AG09309 (cell line): ENCODE measurements around the gene ZNF212.
"Not testable (repeated sequence)": the region's sequence is repeated elsewhere in the genome, so short reads cannot be mapped to it uniquely, and the experiment has no call there.

Experiments
- DNase-seq: peaks from one replicate; pipeline ENCODE4 v3.0.0-alpha.2; 2010; ENCODE audit warnings: low read depth
- H3K4me3 ChIP-seq: 2 replicates; pipeline ENCODE4 v1.5.1; 2011; ENCODE audit warnings: mild to moderate bottlenecking, low read depth, low read length, moderate library complexity; ENCODE audit not compliant: control insufficient read depth
- TF ChIP-seq, protein P1 (sequence below): IDR thresholded peaks from 2 replicates; pipeline ENCODE4 v1.5.1; 2011; ENCODE audit warnings: mild to moderate bottlenecking, low read depth, low read length, inconsistent platforms; ENCODE audit not compliant: insufficient read depth, control insufficient read depth; ENCODE audit errors: missing control alignments

ZNF212 gene

DNA sequence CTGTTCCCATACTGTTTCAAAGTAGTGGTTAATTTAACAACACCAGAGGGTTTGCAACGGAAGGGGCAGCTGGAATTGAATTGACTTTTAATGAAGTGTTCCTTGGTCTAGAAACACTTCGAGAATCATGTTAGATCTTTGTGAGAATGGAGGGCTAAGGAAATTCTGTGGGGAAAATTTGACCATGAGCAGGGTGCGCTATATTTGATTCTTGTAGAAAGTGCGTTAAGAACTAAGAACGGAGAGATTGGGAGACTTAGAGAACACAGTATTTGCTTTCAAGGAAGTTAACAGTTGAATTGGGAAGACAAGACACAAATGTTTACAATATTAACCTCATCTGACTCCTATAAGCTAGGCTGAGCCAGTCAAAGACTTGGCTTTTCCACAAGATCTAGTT lies 1.2 kb downstream of the ZNF212 start:
- DNase-seq, result no peak
- TF ChIP-seq, protein P1, sequence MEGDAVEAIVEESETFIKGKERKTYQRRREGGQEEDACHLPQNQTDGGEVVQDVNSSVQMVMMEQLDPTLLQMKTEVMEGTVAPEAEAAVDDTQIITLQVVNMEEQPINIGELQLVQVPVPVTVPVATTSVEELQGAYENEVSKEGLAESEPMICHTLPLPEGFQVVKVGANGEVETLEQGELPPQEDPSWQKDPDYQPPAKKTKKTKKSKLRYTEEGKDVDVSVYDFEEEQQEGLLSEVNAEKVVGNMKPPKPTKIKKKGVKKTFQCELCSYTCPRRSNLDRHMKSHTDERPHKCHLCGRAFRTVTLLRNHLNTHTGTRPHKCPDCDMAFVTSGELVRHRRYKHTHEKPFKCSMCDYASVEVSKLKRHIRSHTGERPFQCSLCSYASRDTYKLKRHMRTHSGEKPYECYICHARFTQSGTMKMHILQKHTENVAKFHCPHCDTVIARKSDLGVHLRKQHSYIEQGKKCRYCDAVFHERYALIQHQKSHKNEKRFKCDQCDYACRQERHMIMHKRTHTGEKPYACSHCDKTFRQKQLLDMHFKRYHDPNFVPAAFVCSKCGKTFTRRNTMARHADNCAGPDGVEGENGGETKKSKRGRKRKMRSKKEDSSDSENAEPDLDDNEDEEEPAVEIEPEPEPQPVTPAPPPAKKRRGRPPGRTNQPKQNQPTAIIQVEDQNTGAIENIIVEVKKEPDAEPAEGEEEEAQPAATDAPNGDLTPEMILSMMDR, result no peak
- peak overlapping the region; percentile 80 for H3K4me3 ChIP-seq

DNA sequence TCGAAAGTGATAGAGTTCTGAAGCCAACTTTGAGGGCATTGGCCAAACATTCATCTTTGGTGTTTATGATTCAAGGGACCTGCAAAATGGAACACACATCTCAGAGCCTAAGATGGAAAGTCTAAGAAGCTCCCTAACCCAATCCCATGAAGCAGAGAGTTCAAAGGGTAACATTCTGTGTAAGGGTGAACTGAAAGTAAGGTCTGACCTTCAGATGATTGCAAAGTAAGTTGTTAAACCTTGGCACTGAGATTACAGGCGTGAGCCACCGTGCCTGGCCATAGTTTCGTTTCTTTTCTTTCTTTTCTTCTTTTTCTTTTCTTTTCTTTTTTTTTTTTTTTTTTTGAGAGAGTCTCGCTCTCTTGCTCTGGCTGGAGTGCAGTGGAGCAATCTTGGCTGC lies 2.2 kb downstream of the ZNF212 start:
- no peak overlapping the region for H3K4me3 ChIP-seq
- no peak for DNase-seq
- TF ChIP-seq, protein P1, result no peak

- TF ChIP-seq, protein P1, result no peak
- DNase-seq, result no peak
- H3K4me3 ChIP-seq, result no peak overlapping the region
Observed at GRCh38 chr7:149245244-149245643, 5.8 kb downstream of the ZNF212 start.

DNA sequence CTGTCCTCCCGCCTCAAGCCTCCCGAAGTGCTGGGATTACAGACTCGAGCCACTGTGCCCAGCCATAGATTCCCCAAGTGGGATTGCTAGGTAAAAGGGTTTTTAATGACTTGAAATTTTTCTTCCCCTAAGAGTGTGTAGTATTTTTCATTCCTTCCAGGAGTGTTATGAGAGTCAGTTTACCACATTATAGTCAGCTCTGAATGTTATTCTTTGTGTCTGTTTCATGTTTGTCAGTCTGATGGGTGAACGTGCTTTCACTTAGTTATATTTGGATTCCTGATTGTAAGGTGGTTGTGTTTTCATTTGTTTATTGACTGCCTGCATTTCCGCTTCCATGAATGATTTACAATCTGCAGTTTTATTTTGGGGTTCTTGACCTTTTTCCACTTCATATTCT lies 6.3 kb downstream of the ZNF212 start:
- H3K4me3 ChIP-seq, result no peak overlapping the region
- DNase-seq, result no peak

GRCh38 chr7:149248777-149249176 lies 9.3 kb downstream of the ZNF212 start:
- H3K4me3 ChIP-seq, result no peak overlapping the region
- DNase-seq, result no peak
- TF ChIP-seq, protein P1, result no peak

More for the DNA sequence above, 6.3 kb downstream of the ZNF212 start:
- TF ChIP-seq, protein P1, result no peak

- not testable (repeated sequence) for H3K4me3 ChIP-seq, DNase-seq
Observed at GRCh38 chr7:149250151-149250550, 10.7 kb downstream of the ZNF212 start.

DNA sequence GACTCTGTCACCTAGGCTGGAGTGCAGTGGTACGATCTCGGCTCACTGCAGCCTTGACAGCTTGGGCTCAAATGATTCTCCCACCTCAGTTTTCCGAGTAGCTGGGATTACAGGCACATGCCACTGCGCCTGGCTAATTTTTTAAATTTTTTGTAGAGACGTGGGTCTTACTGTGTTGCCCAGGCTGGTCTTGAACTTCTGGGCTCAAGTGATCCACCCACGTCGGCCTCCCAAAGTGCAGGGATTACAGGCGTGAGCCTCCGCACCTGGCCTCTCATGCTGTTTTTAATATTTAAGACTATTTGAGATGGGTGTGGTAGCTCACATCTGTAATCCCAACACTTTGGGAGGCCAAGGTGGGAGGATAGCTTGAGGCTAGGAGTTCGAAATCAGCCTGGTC lies 12.1 kb downstream of the ZNF212 start:
- H3K4me3 ChIP-seq, DNase-seq: not testable (repeated sequence)

DNA sequence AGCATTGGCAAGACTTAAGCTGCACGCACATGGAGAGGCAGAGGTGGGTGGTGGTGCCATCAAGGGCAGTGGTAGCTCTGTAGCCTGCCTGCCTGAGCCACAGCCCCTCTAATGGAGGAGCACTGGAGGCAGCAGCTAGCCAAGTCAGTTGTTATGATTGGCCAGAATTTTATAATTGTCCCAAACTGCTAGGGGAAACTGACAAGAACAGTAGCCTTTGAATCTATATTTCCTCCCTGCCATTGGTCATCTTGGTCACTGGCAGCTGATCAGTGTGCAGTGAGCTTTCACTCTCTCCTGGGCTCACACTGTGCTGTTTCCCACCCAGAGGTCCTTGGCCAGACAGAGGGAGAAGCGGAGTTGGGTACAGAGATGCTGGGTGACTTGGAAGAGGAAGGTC lies 12.9 kb downstream of the ZNF212 start:
- DNase-seq, result no peak
- TF ChIP-seq, protein P1, result no peak

More for the DNA sequence above, 12.9 kb downstream of the ZNF212 start:
- H3K4me3 ChIP-seq, result no peak overlapping the region
